ENCODE measurements around the gene MCTS1. TPM values are rescaled to one million over a fixed set of nuclear protein-coding genes. Genes with fewer than 3 reads are reported as not detected.

MCTS1 gene
- total RNA-seq, 4 donors from 2014 or later = 11.6 to 17.5 (median 15.0) TPM

DNA sequence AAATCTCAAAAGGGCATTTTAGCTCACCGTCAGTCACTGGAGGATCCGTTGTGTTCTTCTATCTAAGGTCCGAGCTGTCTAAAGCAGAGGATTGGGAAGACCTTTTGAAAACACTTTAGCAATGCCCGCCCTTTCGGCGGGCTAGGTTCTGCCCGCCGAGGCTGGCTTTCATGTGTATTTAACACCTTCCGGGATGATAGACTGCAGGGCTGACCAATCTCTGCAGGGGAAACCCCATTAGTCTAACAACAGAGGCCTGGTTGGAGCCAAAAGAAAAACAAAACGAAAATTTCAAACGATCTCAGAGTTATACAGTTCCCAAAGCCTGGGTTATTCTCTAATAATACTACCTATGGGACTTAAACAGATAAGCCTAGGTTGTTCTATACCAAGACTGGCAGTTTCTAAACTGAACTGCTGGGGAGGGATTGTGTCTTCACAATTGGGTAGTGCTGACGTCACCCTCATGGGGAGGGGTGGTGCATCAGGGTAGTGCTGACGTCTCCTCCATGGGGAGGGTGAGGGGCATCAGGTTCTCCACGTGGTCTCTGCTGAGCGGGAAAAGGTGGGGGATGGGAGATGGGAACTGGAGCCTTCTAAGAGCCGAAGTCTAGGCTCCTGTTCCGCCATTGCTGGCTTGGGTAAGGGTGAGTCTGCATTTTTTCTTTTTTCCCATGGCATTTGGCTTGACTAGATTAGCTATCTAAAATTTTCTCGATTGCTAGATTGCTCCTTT, 28.4 kb upstream of the MCTS1 start:
- intact Hi-C loops (cut with DNase I) = no loop called here
- H3K9me3 ChIP-seq = no peaks in the 10 kb centered on the region
- no peaks in the 10 kb centered on the region for H3K27me3 ChIP-seq
- no peaks in the 10 kb centered on the region for H3K36me3 ChIP-seq
- H3K4me3 ChIP-seq = no peak overlapping the region
- no peaks in the 10 kb centered on the region for H3K4me1 ChIP-seq
- TF ChIP-seq EP300 (IDR thresholded peaks at IDR 0.05) (no peak), POLR2A (IDR thresholded peaks at IDR 0.05; ENCODE audit: low read depth) (no peak), POLR2AphosphoS5 (IDR thresholded peaks at IDR 0.05) (no peak)
- TF ChIP-seq, protein P1, sequence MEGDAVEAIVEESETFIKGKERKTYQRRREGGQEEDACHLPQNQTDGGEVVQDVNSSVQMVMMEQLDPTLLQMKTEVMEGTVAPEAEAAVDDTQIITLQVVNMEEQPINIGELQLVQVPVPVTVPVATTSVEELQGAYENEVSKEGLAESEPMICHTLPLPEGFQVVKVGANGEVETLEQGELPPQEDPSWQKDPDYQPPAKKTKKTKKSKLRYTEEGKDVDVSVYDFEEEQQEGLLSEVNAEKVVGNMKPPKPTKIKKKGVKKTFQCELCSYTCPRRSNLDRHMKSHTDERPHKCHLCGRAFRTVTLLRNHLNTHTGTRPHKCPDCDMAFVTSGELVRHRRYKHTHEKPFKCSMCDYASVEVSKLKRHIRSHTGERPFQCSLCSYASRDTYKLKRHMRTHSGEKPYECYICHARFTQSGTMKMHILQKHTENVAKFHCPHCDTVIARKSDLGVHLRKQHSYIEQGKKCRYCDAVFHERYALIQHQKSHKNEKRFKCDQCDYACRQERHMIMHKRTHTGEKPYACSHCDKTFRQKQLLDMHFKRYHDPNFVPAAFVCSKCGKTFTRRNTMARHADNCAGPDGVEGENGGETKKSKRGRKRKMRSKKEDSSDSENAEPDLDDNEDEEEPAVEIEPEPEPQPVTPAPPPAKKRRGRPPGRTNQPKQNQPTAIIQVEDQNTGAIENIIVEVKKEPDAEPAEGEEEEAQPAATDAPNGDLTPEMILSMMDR (IDR thresholded peaks at IDR 0.05) = no peak
- no peak for DNase-seq (ENCODE audit: extremely low spot score)
- 70% methylated on average over 18 of the region's 18 CpGs for WGBS
- no peak overlapping the region for H3K27ac ChIP-seq (replicated peaks in 1 of 4)

DNA sequence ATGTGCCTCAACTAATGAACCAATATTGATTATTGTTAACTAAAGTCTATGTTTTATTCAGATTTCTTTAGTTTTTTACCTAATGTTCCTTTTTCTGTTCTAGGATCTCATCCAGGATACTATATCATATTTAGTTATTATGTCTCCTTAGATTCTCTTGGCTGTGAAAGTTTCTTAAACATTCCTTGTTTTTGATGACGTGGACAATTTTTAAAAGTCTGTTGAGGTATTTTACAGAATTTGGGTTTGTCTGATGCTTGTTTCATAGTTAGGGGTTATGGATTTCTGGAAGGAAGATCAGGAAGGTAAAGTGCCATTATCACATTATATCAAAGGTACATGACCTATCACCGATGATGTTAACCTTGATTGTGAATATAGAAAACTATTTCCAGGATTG, 18.2 kb upstream of the MCTS1 start:
- Histone ChIP-seq H3K27me3 (no peaks in the 10 kb centered on the region), H3K36me3 (no peaks in the 10 kb centered on the region), H3K27ac (replicated peaks in 1 of 4) (no peak overlapping the region), H3K4me1 (no peaks in the 10 kb centered on the region), H3K4me3 (no peak overlapping the region), H3K9me3 (no peaks in the 10 kb centered on the region)
- DNase-seq (ENCODE audit: extremely low spot score) = no peak
- TF ChIP-seq POLR2A (IDR thresholded peaks at IDR 0.05; ENCODE audit: low read depth) (no peak), EP300 (IDR thresholded peaks at IDR 0.05) (no peak), POLR2AphosphoS5 (IDR thresholded peaks at IDR 0.05) (no peak)
- TF ChIP-seq, protein P1 (IDR thresholded peaks at IDR 0.05) = no peak
- intact Hi-C loops (cut with DNase I) = no loop called here
- 75% methylated on average over 2 of the region's 2 CpGs for WGBS

DNA sequence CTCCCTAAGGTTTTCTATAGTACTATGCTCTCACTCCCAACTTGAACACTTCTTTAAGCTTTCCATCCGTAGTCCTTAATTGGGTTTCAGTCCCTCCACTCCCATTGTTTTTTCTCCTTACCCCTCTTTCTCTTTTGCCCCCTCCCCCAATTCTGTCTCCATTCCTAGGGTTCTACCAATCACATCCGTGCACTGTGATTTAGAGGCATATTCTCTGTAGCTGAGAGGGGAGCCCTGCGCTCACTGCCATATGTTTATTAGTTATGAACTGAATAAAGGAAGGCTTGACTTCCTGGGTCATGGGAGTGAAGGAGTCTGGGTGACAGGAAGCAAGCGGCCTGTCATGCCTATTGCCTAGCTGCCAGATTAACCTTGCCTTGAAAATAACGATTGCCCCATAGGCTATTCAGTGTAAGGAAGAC, 471 bp downstream of the MCTS1 start:
- WGBS = 30% methylated on average over 5 of the region's 5 CpGs
- no peak for TF ChIP-seq POLR2A (IDR thresholded peaks at IDR 0.05; ENCODE audit: low read depth)
- TF ChIP-seq EP300 (IDR thresholded peaks at IDR 0.05) = no peak
- TF ChIP-seq POLR2AphosphoS5 (IDR thresholded peaks at IDR 0.05) = no peak
- TF ChIP-seq, protein P1 (IDR thresholded peaks at IDR 0.05) = no peak
- peaks cover 0 to 16% (median 4%) of the 10 kb centered on the region in 4 donors for H3K36me3 ChIP-seq
- DNase-seq (ENCODE audit: extremely low spot score) = no peak
- peak overlapping the region; percentile 60 to 67 (median 62) for H3K4me3 ChIP-seq
- intact Hi-C loops (cut with DNase I) = no loop called here
- H3K27ac ChIP-seq (replicated peaks in 1 of 4) = peak overlapping the region; percentile 80 to 89 (median 86)
- no peaks in the 10 kb centered on the region for H3K9me3 ChIP-seq
- no peaks in the 10 kb centered on the region for H3K27me3 ChIP-seq
- H3K4me1 ChIP-seq = peaks cover 0 to 11% (median 7%) of the 10 kb centered on the region in 4 donors

DNA sequence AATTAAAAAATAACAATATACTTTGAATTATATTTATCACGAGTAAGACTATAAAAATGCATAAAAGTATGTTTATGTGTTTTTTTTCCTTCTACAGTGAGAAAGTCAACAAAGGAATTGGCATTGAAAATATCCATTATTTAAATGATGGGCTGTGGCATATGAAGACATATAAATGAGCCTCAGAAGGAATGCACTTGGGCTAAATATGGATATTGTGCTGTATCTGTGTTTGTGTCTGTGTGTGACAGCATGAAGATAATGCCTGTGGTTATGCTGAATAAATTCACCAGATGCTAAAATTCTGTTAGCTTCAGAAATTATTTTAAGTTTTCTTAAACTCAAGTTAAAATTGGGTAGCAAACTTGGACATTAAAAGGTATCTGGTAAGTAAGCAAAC, 8.2 kb downstream of the MCTS1 start:
- TF ChIP-seq, protein P1 (IDR thresholded peaks at IDR 0.05) = no peak
- TF ChIP-seq POLR2AphosphoS5 (IDR thresholded peaks at IDR 0.05) = no peak
- TF ChIP-seq EP300 (IDR thresholded peaks at IDR 0.05) = no peak
- no peak for TF ChIP-seq POLR2A (IDR thresholded peaks at IDR 0.05; ENCODE audit: low read depth)
- no peak for DNase-seq (ENCODE audit: extremely low spot score)
- no peak overlapping the region for H3K4me3 ChIP-seq
- no peaks in the 10 kb centered on the region for H3K9me3 ChIP-seq
- no peak overlapping the region for H3K27ac ChIP-seq (replicated peaks in 1 of 4)
- H3K4me1 ChIP-seq = no peaks in the 10 kb centered on the region
- no peaks in the 10 kb centered on the region for H3K27me3 ChIP-seq
- intact Hi-C loops (cut with DNase I) = no loop called here
- WGBS = 89% methylated on average over 1 of the region's 1 CpG
- peaks cover 0 to 63% (median 20%) of the 10 kb centered on the region in 4 donors for H3K36me3 ChIP-seq

Data from esophagus muscularis mucosa (tissue), 4 donors.